ENCODE results near the gene TRPM5. TPM values are rescaled to one million over a fixed set of nuclear protein-coding genes. Genes with fewer than 3 reads are reported as not detected.

TRPM5 gene
- total and polyA plus RNA-seq, 7 donors: not detected

DNA sequence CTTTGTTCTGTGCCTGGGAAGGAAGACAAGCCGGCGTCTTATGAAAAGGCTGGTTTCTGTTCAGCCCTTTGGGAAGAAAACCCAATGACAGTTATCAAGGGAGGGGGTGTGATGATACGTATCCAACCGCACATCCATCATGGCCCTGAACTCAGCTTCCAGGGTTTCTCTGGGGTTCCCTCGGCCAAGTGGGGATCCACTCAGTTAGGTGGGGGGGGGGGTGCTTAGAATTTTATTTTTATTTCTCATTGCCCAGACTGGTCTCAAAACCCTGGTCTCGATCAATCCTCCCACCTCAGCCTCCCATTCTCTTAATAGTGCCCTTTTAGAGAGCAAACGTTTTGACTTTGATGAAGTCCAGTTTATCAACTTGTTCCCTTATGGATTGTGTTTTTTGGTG is 26.2 kb upstream of the TRPM5 start:
- Histone ChIP-seq H3K27ac (no peak overlapping the region), H3K4me3 (no peak overlapping the region), H3K4me1 (no peaks in the 10 kb centered on the region), H3K9me3 (no peaks in the 10 kb centered on the region), H3K36me3 (ENCODE audit: insufficient read depth in 1 of 2, low read depth in 1 of 2) (no peaks in the 10 kb centered on the region), H3K27me3 (ENCODE audit: insufficient read depth in 3 of 3, low read length in 2 of 3) (peaks cover 0 to 13% (median 5%) of the 10 kb centered on the region in 3 donors)
- DNase-seq (no peak), ATAC-seq (no peak)
- intact Hi-C loops (cut with DNase I): no loop called here
- TF ChIP-seq, protein P1, sequence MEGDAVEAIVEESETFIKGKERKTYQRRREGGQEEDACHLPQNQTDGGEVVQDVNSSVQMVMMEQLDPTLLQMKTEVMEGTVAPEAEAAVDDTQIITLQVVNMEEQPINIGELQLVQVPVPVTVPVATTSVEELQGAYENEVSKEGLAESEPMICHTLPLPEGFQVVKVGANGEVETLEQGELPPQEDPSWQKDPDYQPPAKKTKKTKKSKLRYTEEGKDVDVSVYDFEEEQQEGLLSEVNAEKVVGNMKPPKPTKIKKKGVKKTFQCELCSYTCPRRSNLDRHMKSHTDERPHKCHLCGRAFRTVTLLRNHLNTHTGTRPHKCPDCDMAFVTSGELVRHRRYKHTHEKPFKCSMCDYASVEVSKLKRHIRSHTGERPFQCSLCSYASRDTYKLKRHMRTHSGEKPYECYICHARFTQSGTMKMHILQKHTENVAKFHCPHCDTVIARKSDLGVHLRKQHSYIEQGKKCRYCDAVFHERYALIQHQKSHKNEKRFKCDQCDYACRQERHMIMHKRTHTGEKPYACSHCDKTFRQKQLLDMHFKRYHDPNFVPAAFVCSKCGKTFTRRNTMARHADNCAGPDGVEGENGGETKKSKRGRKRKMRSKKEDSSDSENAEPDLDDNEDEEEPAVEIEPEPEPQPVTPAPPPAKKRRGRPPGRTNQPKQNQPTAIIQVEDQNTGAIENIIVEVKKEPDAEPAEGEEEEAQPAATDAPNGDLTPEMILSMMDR (IDR thresholded peaks at IDR 0.05): no peak
- WGBS, 3 donors: 72 to 77% (median 74%) methylated on average over 7 of the region's 7 CpGs

DNA sequence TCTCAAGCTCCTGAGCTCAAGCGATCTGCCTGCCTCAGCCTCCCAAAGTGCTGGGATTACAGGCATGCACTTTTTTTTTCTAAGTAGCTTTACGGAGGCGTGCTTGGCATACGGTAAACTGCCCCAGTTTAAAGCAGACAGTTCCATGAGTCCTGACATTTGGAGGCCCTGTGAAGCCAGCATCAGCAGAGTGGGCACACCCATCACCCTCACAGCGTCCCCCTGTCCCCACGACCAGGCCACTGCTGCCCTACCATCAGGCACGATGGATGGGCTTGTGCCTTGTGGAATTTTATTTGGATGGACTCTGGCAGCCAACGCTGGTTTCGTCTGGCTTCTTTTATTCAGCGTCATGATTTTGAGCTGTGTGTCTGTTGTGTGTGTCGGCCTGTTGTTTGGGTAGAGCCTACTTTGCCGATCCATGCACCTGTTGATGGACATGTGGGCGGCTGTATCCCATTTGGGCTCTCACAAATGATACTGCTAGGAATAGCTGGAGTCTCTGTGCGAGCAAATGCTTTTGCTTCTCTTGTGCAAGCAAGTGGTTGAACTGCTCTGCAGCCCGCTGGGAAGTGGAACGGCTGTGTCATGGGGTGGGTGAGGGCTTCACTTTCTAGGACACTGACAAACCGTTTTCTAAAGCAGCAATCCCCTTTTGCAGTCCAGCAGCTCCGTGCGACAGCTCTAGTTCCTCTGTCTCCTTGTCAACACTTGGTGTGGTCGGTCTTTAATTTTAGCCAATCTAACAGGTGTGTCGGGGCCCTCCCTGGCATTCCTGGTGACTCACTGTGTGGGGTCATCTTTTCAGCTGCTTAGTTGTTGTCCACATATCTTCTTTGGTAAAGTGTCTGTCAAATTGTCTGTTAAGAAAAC is 24.3 kb upstream of the TRPM5 start:
- intact Hi-C loops (cut with DNase I): no loop called here
- ATAC-seq (no peak), DNase-seq (no peak)
- H3K4me3 ChIP-seq: no peak overlapping the region
- no peaks in the 10 kb centered on the region for H3K9me3 ChIP-seq
- 63 to 71% (median 69%) methylated on average over 21 of the region's 21 CpGs for WGBS, 3 donors
- no peak overlapping the region for H3K27ac ChIP-seq
- TF ChIP-seq, protein P1 (IDR thresholded peaks at IDR 0.05): no peak
- peaks cover 0 to 10% (median 7%) of the 10 kb centered on the region in 3 donors for H3K27me3 ChIP-seq (ENCODE audit: insufficient read depth in 3 of 3, low read length in 2 of 3)
- H3K36me3 ChIP-seq (ENCODE audit: insufficient read depth in 1 of 2, low read depth in 1 of 2): no peaks in the 10 kb centered on the region
- H3K4me1 ChIP-seq: no peaks in the 10 kb centered on the region

DNA sequence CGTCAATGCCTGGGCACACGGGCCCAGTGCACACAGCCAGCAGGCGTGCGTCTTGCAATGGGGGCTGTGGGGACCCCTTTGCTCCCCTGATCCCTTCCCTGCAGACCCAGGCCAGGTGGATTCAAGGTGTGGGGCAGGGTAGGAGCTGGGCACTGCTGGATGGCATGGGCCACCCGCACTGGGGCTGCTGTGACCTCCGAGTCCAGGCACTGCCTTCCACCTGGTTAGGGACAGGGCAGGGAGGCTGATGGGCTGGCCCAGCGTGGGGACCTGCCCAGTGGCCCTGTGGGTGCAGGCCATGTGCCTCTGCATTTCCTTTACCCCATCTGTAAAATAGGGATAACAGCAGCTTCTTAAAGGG is 23.4 kb upstream of the TRPM5 start:
- DNase-seq (no peak), ATAC-seq (no peak)
- H3K27me3 ChIP-seq (ENCODE audit: insufficient read depth in 3 of 3, low read length in 2 of 3): peaks cover 0 to 7% (median under 1%) of the 10 kb centered on the region in 3 donors
- no peaks in the 10 kb centered on the region for H3K36me3 ChIP-seq (ENCODE audit: insufficient read depth in 1 of 2, low read depth in 1 of 2)
- 87 to 90% (median 87%) methylated on average over 5 to 7 of the region's 7 CpGs for WGBS, 3 donors
- TF ChIP-seq, protein P1 (IDR thresholded peaks at IDR 0.05): no peak
- H3K4me3 ChIP-seq: no peak overlapping the region
- H3K27ac ChIP-seq: no peak overlapping the region
- no peaks in the 10 kb centered on the region for H3K9me3 ChIP-seq
- intact Hi-C loops (cut with DNase I): no loop called here
- H3K4me1 ChIP-seq: no peaks in the 10 kb centered on the region

DNA sequence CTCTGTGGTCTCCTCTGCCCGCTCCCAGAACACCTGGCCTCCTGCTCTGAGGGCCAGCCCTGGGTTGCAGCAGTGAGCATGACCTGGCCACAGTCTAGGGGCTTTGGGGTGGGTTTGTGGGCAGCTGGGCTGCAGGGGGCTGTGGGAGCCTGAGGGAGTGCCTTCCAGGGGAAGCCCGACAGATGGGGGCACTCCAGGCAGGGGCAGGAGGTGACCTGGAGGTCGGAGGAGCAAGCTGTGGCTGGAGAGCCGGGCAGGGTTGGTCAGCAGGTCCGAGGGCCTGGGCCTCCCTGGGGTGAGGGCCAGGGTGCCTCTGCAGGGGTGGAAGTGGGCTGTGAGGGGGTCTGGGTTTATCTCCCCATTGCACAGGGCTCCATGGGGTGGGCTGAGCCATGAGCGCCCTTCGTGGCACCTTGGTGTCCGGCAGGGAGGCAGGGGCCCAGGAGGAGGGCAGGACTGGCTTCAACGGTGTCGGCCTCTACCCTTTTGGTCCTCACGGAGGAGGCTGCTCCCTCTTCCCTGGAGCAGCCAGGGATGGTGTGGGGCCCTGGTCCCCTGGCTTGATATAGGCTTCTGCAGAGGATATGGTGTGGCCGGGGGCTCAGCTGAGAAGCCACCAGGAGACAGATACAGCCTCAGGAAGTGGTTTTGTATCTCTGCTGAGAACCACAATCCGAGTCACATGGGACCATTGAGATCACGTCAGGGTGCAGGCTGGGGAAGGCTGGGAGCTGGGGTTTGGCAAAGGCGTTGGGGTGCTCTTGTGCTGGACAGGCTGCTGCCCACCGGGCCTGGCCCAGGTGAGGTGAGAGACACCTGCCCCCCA is 22.8 kb upstream of the TRPM5 start:
- intact Hi-C loops (cut with DNase I): no loop called here
- Histone ChIP-seq H3K4me1 (no peaks in the 10 kb centered on the region), H3K9me3 (no peaks in the 10 kb centered on the region), H3K4me3 (no peak overlapping the region), H3K27ac (no peak overlapping the region), H3K27me3 (ENCODE audit: insufficient read depth in 3 of 3, low read length in 2 of 3) (peaks cover 0 to 7% (median 0%) of the 10 kb centered on the region in 3 donors), H3K36me3 (ENCODE audit: insufficient read depth in 1 of 2, low read depth in 1 of 2) (no peaks in the 10 kb centered on the region)
- TF ChIP-seq, protein P1 (IDR thresholded peaks at IDR 0.05): no peak
- 79 to 87% (median 81%) methylated on average over 16 of the region's 16 CpGs for WGBS, 3 donors
- no peak for ATAC-seq
- no peak for DNase-seq
